Fibroblast of lung (primary cell): Measurements from ENCODE around the gene LYSMD3. TPM values are rescaled to one million over a fixed set of nuclear protein-coding genes. Genes with fewer than 3 reads are reported as not detected.

Experiments
- DNase-seq, 2 donors: peaks; one replicate each; pipeline versions ENCODE4 v3.0.0 to v3.0.0-alpha.2; 2010; ENCODE audit warnings: low read depth in 2 of 2
- H2AFZ ChIP-seq: 2 replicates; pipeline ENCODE4 v1.5.1; 2012; ENCODE audit warnings: low read length, control low read depth, inconsistent platforms
- H3K27ac ChIP-seq: 2 replicates; pipeline ENCODE4 v1.5.1; 2011; ENCODE audit warnings: low read length, control low read depth; ENCODE audit not compliant: insufficient read depth
- H3K27me3 ChIP-seq: 2 replicates; pipeline ENCODE4 v1.5.1; 2011; ENCODE audit warnings: mild to moderate bottlenecking, low read length; ENCODE audit not compliant: control insufficient read depth, insufficient read depth
- H3K36me3 ChIP-seq: 2 replicates; pipeline ENCODE4 v1.5.1; 2011; ENCODE audit warnings: low read length; ENCODE audit not compliant: control insufficient read depth, insufficient read depth
- H3K4me1 ChIP-seq: 2 replicates; pipeline ENCODE4 v1.5.1; 2011; ENCODE audit warnings: low read length; ENCODE audit not compliant: control insufficient read depth, insufficient read depth; ENCODE audit errors: extremely low read depth
- H3K4me2 ChIP-seq: 2 replicates; pipeline ENCODE4 v1.5.1; 2011; ENCODE audit warnings: low read length, control low read depth; ENCODE audit not compliant: insufficient read depth; ENCODE audit errors: extremely low read depth
- H3K4me3 ChIP-seq, 4 experiments: fragments of 200-600 bp in 1 of 4; sonication (generic) in 1 of 4; replicated peaks in 1 of 4; 2 replicates each; pipeline ENCODE4 v1.5.1; 2011 to 2016; ENCODE audit warnings: low read length in 4 of 4, low read depth in 3 of 4, mild to moderate bottlenecking in 3 of 4, control low read depth in 2 of 4, inconsistent platforms in 1 of 4, mixed read lengths in 1 of 4; ENCODE audit not compliant: insufficient read depth in 1 of 4; ENCODE audit errors: control extremely low read depth in 1 of 4
- H3K79me2 ChIP-seq: 2 replicates; pipeline ENCODE4 v1.5.1; 2012; ENCODE audit warnings: mild to moderate bottlenecking, low read length, inconsistent platforms; ENCODE audit not compliant: control insufficient read depth, insufficient read depth
- H3K9ac ChIP-seq: 2 replicates; pipeline ENCODE4 v1.5.1; 2011; ENCODE audit warnings: mild to moderate bottlenecking, low read length, control low read depth; ENCODE audit not compliant: insufficient read depth
- H3K9me3 ChIP-seq: 2 replicates; pipeline ENCODE4 v1.5.1; 2012; ENCODE audit warnings: low read depth, low read length; ENCODE audit not compliant: control insufficient read depth, insufficient read depth
- H4K20me1 ChIP-seq: 2 replicates; pipeline ENCODE4 v1.5.1; 2011; ENCODE audit warnings: low read length; ENCODE audit not compliant: control insufficient read depth, insufficient read depth; ENCODE audit errors: extremely low read depth
- CTCF ChIP-seq, 2 donors: IDR thresholded peaks in 1 of 2; conservative IDR thresholded peaks in 1 of 2; 1 replicate in 1 of 2; 2 replicates in 1 of 2; pipeline ENCODE4 v1.5.1; 2011 to 2012; ENCODE audit warnings: low read length in 2 of 2, control low read depth in 1 of 2, inconsistent platforms in 1 of 2, low read depth in 1 of 2, mild to moderate bottlenecking in 1 of 2
- EZH2 ChIP-seq: IDR thresholded peaks from 2 replicates; pipeline ENCODE4 v1.5.1; 2012; ENCODE audit warnings: low read length, control low read depth, mild to moderate bottlenecking; ENCODE audit errors: missing control alignments
- polyA plus RNA-seq, 2 donors: library from polyadenylated mRNA; depleted of rRNA in 1 of 2; stranded (reverse) in 1 of 2; unstranded in 1 of 2; fragments of >200 nt; gene quantifications; 2 replicates each; pipeline ENCODE4 v1.2.1, GENCODE V29; 2011 to 2012; ENCODE audit warnings: missing spikeins in 1 of 2
- total RNA-seq: library from RNA; depleted of rRNA; stranded (reverse); fragments of >200 nt; gene quantifications from 2 replicates; pipeline ENCODE4 v1.2.1, GENCODE V29; 2014

LYSMD3 gene
- total and polyA plus RNA-seq, 2 donors (not counting 1 experiment from before 2014, with no cell fraction given): 17.0 to 30.0 TPM

DNA sequence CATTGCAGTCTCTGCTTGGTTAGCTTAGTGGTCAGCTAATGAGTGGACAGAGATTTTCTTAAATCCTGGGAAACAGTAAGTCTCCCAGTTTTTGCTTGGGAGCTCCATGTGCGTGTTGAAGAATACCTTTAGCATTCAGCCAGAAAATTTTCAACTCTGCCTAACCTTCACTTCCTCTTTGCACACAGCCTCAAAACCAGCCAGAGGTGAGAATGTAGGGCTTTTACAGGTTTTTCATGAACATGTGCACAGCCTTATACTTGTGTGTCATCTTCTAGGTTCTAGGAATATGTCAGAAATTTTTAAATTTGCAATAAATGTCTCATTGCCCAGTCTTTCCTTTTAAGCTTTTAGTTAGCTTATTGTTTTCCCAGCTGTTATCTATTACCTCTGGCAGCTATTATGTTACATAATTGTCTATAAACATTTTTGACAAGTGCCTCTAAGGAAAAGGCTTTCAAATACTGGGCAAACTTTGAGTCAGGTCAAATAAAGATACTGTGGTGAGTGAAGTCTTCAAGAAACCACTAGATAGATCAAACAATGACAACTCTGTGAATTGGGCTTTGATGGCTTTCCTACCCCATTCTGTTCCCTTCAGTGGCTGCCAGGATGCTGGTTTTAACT lies 41.9 kb upstream of the LYSMD3 start:
- Histone ChIP-seq H3K79me2 (no peaks in the 10 kb centered on the region), H3K36me3 (no peaks in the 10 kb centered on the region), H3K4me2 (no peak overlapping the region), H3K27me3 (no peaks in the 10 kb centered on the region), H3K9ac (no peak overlapping the region), H4K20me1 (no peaks in the 10 kb centered on the region), H3K4me1 (no peaks in the 10 kb centered on the region), H3K4me3 (no peak overlapping the region), H3K9me3 (no peaks in the 10 kb centered on the region), H2AFZ (no peak overlapping the region), H3K27ac (no peak overlapping the region)
- DNase-seq: no peak
- TF ChIP-seq EZH2 (no peak), CTCF (conservative IDR thresholded peaks at IDR 0.05 in 1 of 2, IDR thresholded peaks at IDR 0.05 in 1 of 2; ENCODE audit: low read depth in 1 of 2, low read length in 2 of 2) (no peak)

GRCh38 chr5:90570034-90570433 lies 40.6 kb upstream of the LYSMD3 start:
- H4K20me1 ChIP-seq: no peaks in the 10 kb centered on the region
- H3K36me3 ChIP-seq: no peaks in the 10 kb centered on the region
- H3K79me2 ChIP-seq: no peaks in the 10 kb centered on the region
- no peak overlapping the region for H3K4me2 ChIP-seq
- no peak overlapping the region for H3K4me3 ChIP-seq
- no peak for DNase-seq
- no peaks in the 10 kb centered on the region for H3K4me1 ChIP-seq
- no peaks in the 10 kb centered on the region for H3K27me3 ChIP-seq
- H3K9ac ChIP-seq: no peak overlapping the region
- no peak overlapping the region for H2AFZ ChIP-seq
- no peak for TF ChIP-seq CTCF (conservative IDR thresholded peaks at IDR 0.05 in 1 of 2, IDR thresholded peaks at IDR 0.05 in 1 of 2; ENCODE audit: low read depth in 1 of 2, low read length in 2 of 2)
- no peak for TF ChIP-seq EZH2
- no peak overlapping the region for H3K27ac ChIP-seq
- H3K9me3 ChIP-seq: no peaks in the 10 kb centered on the region

- DNase-seq: no peak
- Histone ChIP-seq H2AFZ (no peak overlapping the region), H3K27ac (no peak overlapping the region), H3K27me3 (no peaks in the 10 kb centered on the region), H3K36me3 (no peaks in the 10 kb centered on the region), H3K4me3 (no peak overlapping the region), H3K4me1 (no peaks in the 10 kb centered on the region), H3K9ac (no peak overlapping the region), H3K79me2 (no peaks in the 10 kb centered on the region), H4K20me1 (no peaks in the 10 kb centered on the region), H3K9me3 (no peaks in the 10 kb centered on the region), H3K4me2 (no peak overlapping the region)
- no peak for TF ChIP-seq EZH2
- no peak for TF ChIP-seq CTCF (conservative IDR thresholded peaks at IDR 0.05 in 1 of 2, IDR thresholded peaks at IDR 0.05 in 1 of 2; ENCODE audit: low read depth in 1 of 2, low read length in 2 of 2)
Observed at GRCh38 chr5:90569084-90569483, 39.7 kb upstream of the LYSMD3 start.
